Ovary (tissue), 9 donors: ENCODE results near the gene B4GALNT1. TPM values are rescaled to one million over a fixed set of nuclear protein-coding genes. Genes with fewer than 3 reads are reported as not detected.
"Not testable (repeated sequence)": the region's sequence is repeated elsewhere in the genome, so short reads cannot be mapped to it uniquely, and the experiment has no call there.

ENCODE experiments used
- DNase-seq, 5 donors: peaks; one replicate each; pipeline ENCODE4 v3.0.0-alpha.2; 2019 to 2020
- H3K27ac ChIP-seq, 2 donors: fragments of 200-600 bp; one replicate each; pipeline versions ENCODE4 v1.5.1 to v1.8.0; 2019 to 2022
- H3K27me3 ChIP-seq: fragments of 200-600 bp; one replicate; pipeline ENCODE4 v1.8.0; 2022
- H3K36me3 ChIP-seq: fragments of 200-600 bp; sonication (generic); one replicate; pipeline ENCODE4 v1.5.1; 2019
- H3K4me1 ChIP-seq: one replicate; pipeline ENCODE4 v1.8.1; 2013; ENCODE audit warnings: mild to moderate bottlenecking, moderate library complexity; ENCODE audit not compliant: insufficient read depth
- H3K4me3 ChIP-seq: fragments of 200-600 bp; sonication (generic); one replicate; pipeline ENCODE4 v1.5.1; 2017
- H3K9me3 ChIP-seq, 2 donors: fragments of 200-600 bp in 1 of 2; sonication (generic) in 1 of 2; one replicate each; pipeline versions ENCODE4 v1.5.1 to v1.8.1; 2013 to 2019; ENCODE audit warnings: mild to moderate bottlenecking in 1 of 2, moderate library complexity in 1 of 2
- EP300 ChIP-seq: sonication (generic); formaldehyde crosslinking; IDR thresholded peaks from one replicate; pipeline ENCODE4 v1.6.1; 2017; ENCODE audit warnings: antibody characterized with exemption
- POLR2A ChIP-seq: fragments of 450-650 bp; IDR thresholded peaks from one replicate; pipeline ENCODE4 v1.6.1; 2017; ENCODE audit warnings: antibody characterized with exemption, mild to moderate bottlenecking, moderate library complexity
- WGBS, 3 donors: extraction: QIAGEN DNeasy Blood & Tissue Kit in 1 of 3; methylation state at CpG; one replicate each; pipeline versions ENCODE4 v1.1.5 to v1.1.7; 2013 to 2017; 5-methylcytosine and 5-hydroxymethylcytosine counted together
- intact Hi-C, 4 donors: fragments of 100-400 bp; cut with DNase I; formaldehyde crosslinking; loops; one replicate each; pipeline versions ENCODE4 v1.11.0 to v1.15.1; 2022 to 2023
- polyA plus RNA-seq, 2 donors: library from polyadenylated mRNA; stranded (reverse); fragments of 200-250 nt in 1 of 2; fragments of 350-450 nt in 1 of 2; fragmentation: Illumina TruSeq in 1 of 2; extraction: RNeasy Lipid Tissue Mini Kit (QIAGEN cat#74804) in 1 of 2; gene quantifications; one replicate each; pipeline ENCODE4 v1.2.3, GENCODE V29; 2013 to 2014
- total RNA-seq, 7 donors: library from RNA; depleted of rRNA in 2 of 7; stranded (reverse); fragments of >200 nt in 2 of 7; fragmentation: NEBNext Ultra II Directional in 3 of 7; extraction: Animal tissue kit (Norgen Biotek cat#: 25700) in 3 of 7; gene quantifications; one replicate each; pipeline versions ENCODE4 v1.1.0 to v1.2.4, GENCODE V29; 2016 to 2023
- TF ChIP-seq, protein P1 (sequence below), 3 donors: fragments of 450-650 bp in 2 of 3; fragments of 200-600 bp in 1 of 3; IDR thresholded peaks; one replicate each; pipeline versions ENCODE4 v1.5.1 to v1.8.0; 2016 to 2022; ENCODE audit warnings: antibody characterized with exemption in 3 of 3, mild to moderate bottlenecking in 1 of 3
- donor health status: DM: no; HTN: no; CAD: no; lungs with moderate emphysema.
- donor health status: DM: no; HTN: no; CAD: no.
- donor health status: Bipolar disorder and iron deficiency.
- donor health status: DM: yes; HTN: yes; CAD: no.
- donor health status: DM: no; HTN: no; CAD: no.
- donor health status: DM: yes; HTN: yes; CAD: no.

Gene B4GALNT1
- total and polyA plus RNA-seq, 9 donors = 0.22 to 1.5 (median 0.56) TPM

GRCh38 chr12:57620936-57621496 lies 12.0 kb downstream of the B4GALNT1 start:
- H3K4me1 ChIP-seq = peaks cover 4% of the 10 kb centered on the region
- no peak for DNase-seq
- TF ChIP-seq, protein P1, sequence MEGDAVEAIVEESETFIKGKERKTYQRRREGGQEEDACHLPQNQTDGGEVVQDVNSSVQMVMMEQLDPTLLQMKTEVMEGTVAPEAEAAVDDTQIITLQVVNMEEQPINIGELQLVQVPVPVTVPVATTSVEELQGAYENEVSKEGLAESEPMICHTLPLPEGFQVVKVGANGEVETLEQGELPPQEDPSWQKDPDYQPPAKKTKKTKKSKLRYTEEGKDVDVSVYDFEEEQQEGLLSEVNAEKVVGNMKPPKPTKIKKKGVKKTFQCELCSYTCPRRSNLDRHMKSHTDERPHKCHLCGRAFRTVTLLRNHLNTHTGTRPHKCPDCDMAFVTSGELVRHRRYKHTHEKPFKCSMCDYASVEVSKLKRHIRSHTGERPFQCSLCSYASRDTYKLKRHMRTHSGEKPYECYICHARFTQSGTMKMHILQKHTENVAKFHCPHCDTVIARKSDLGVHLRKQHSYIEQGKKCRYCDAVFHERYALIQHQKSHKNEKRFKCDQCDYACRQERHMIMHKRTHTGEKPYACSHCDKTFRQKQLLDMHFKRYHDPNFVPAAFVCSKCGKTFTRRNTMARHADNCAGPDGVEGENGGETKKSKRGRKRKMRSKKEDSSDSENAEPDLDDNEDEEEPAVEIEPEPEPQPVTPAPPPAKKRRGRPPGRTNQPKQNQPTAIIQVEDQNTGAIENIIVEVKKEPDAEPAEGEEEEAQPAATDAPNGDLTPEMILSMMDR (IDR thresholded peaks at IDR 0.05) = no peak
- TF ChIP-seq EP300 (no peak), POLR2A (no peak)
- H3K4me3 ChIP-seq = no peak overlapping the region
- intact Hi-C loops = loop anchor here (1.0 to 10.0 kb wide), 4 partner anchors 36 to 166 kb away; partner anchors contain the start of genes GLI1 (in 1 of the 4) and INHBE (in 1 of the 4)
- 4 to 14% (median 8%) methylated on average over 42 of the region's 42 CpGs for WGBS, 3 donors
- no peaks in the 10 kb centered on the region for H3K27me3 ChIP-seq
- H3K27ac ChIP-seq = no peak overlapping the region
- no peaks in the 10 kb centered on the region for H3K36me3 ChIP-seq
- no peaks in the 10 kb centered on the region for H3K9me3 ChIP-seq

GRCh38 chr12:57620245-57620935 lies 12.6 kb downstream of the B4GALNT1 start:
- WGBS, 3 donors = 54 to 65% (median 62%) methylated on average over 13 of the region's 13 CpGs
- no peak overlapping the region for H3K4me3 ChIP-seq

GRCh38 chr12:57619434-57620244 lies 13.4 kb downstream of the B4GALNT1 start:
- no peak for DNase-seq
- H3K4me3 ChIP-seq = no peak overlapping the region
- TF ChIP-seq EP300 = no peak
- TF ChIP-seq, protein P1 (IDR thresholded peaks at IDR 0.05) = no peak
- TF ChIP-seq POLR2A = no peak
- no peaks in the 10 kb centered on the region for H3K27me3 ChIP-seq
- no peaks in the 10 kb centered on the region for H3K36me3 ChIP-seq
- peaks cover 4% of the 10 kb centered on the region for H3K4me1 ChIP-seq
- no peak overlapping the region for H3K27ac ChIP-seq
- WGBS, 3 donors = 70 to 76% (median 72%) methylated on average over 46 of the region's 46 CpGs
- no peaks in the 10 kb centered on the region for H3K9me3 ChIP-seq
- intact Hi-C loops = loop anchor here in 3 of 4 donors (2.0 to 10.0 kb wide), 3 partner anchors 35 to 165 kb away; partner anchors contain the start of genes GLI1 (in 1 of the 3) and INHBE (in 1 of the 3)

More at GRCh38 chr12:57620245-57620935, 12.6 kb downstream of the B4GALNT1 start:
- Histone ChIP-seq H3K36me3 (no peaks in the 10 kb centered on the region), H3K4me1 (peaks cover 4% of the 10 kb centered on the region), H3K9me3 (no peaks in the 10 kb centered on the region), H3K27ac (no peak overlapping the region), H3K27me3 (no peaks in the 10 kb centered on the region)
- DNase-seq = no peak
- TF ChIP-seq EP300 (no peak), POLR2A (no peak)
- TF ChIP-seq, protein P1 (IDR thresholded peaks at IDR 0.05) = no peak
- intact Hi-C loops = loop anchor here in 3 of 4 donors (2.0 to 10.0 kb wide), 3 partner anchors 36 to 166 kb away; partner anchors contain the start of genes GLI1 (in 1 of the 3) and INHBE (in 1 of the 3)

GRCh38 chr12:57618966-57619433 lies 14.0 kb downstream of the B4GALNT1 start:
- peaks cover 4% of the 10 kb centered on the region for H3K4me1 ChIP-seq
- H3K9me3 ChIP-seq = no peaks in the 10 kb centered on the region
- H3K27ac ChIP-seq = no peak overlapping the region
- no peaks in the 10 kb centered on the region for H3K27me3 ChIP-seq
- H3K36me3 ChIP-seq = no peaks in the 10 kb centered on the region
- intact Hi-C loops = no loop called here
- TF ChIP-seq POLR2A (no peak), EP300 (no peak)
- TF ChIP-seq, protein P1 (IDR thresholded peaks at IDR 0.05) = no peak
- WGBS, 3 donors = 80 to 82% (median 81%) methylated on average over 16 of the region's 16 CpGs
- no peak for DNase-seq
- H3K4me3 ChIP-seq = no peak overlapping the region

GRCh38 chr12:57618431-57618830 lies 14.6 kb downstream of the B4GALNT1 start:
- H3K4me1 ChIP-seq, DNase-seq, H3K27ac ChIP-seq, H3K36me3 ChIP-seq, intact Hi-C loops, H3K9me3 ChIP-seq, H3K4me3 ChIP-seq, H3K27me3 ChIP-seq: not testable (repeated sequence)
- WGBS, 3 donors = 88 to 94% (median 88%) methylated on average over 6 of the region's 6 CpGs
